ENCODE results near the gene AP4B1. TPM values are rescaled to one million over a fixed set of nuclear protein-coding genes. Genes with fewer than 3 reads are reported as not detected.

Gene AP4B1
- total and polyA plus RNA-seq, 9 of the 15 experiments (the other 6 are each of a cell fraction or from before 2014, with no cell fraction given): 15.8 to 36.5 (median 24.6) TPM

- TF ChIP-seq RBM22 (IDR thresholded peaks at IDR 0.05; ENCODE audit: low read depth, low read length, poor library complexity, severe bottlenecking) (peak; percentile 73), FOXA3 (CRISPR knock-in tag; conservative IDR thresholded peaks at IDR 0.05 in 1 of 2, IDR thresholded peaks at IDR 0.05 in 1 of 2) (peak in 1 of 2 experiments; percentile 71; a peak in 1 of 4 replicates), E2F6 (IDR thresholded peaks at IDR 0.05; ENCODE audit: borderline replicate concordance in 1 of 2, extremely low read depth in 1 of 2, insufficient read depth in 1 of 2, insufficient read length in 1 of 2, low read depth in 1 of 2, low read length in 1 of 2, poor library complexity in 1 of 2, severe bottlenecking in 1 of 2) (peak; percentile 60 to 75), ZNF561 (CRISPR knock-in tag; conservative IDR thresholded peaks at IDR 0.05) (no peak), FIP1L1 (IDR thresholded peaks at IDR 0.05; ENCODE audit: low read depth, low read length, poor library complexity, severe bottlenecking) (peak; percentile 94), ETV6 (IDR thresholded peaks at IDR 0.05; ENCODE audit: borderline replicate concordance in 1 of 2, low read depth in 2 of 2, low read length in 1 of 2) (peak in 1 of 2 experiments; percentile 62; a peak in 1 of 4 replicates), ETV6 (CRISPR knock-in tag; IDR thresholded peaks at IDR 0.05; ENCODE audit: borderline replicate concordance) (no peak), TRIM28 (IDR thresholded peaks at IDR 0.05) (peak; percentile 88), CREB3L1 (IDR thresholded peaks at IDR 0.05; ENCODE audit: borderline replicate concordance, low read depth) (peak; percentile 75), ZZZ3 (IDR thresholded peaks at IDR 0.05) (peak; percentile 69; the same call in 1 of the 2 replicates), ZNF395 (CRISPR knock-in tag; IDR thresholded peaks at IDR 0.05) (peak; percentile 78; the same call in 1 of the 2 replicates), HMGN3 (IDR thresholded peaks at IDR 0.05; ENCODE audit: borderline replicate concordance, extremely low read depth, insufficient read length, low read depth, low read length) (peak; percentile 97), TEAD4 (IDR thresholded peaks at IDR 0.05; ENCODE audit: low read length) (peak; percentile 54), TEAD4 (CRISPR knock-in tag; IDR thresholded peaks at IDR 0.05; ENCODE audit: borderline replicate concordance) (0 out of 2 replicates have a peak, but pooled peaks have one; percentile 35), FOXJ2 (tag; IDR thresholded peaks at IDR 0.05) (peak; percentile 85), CSDE1 (IDR thresholded peaks at IDR 0.05) (no peak), HNRNPL (IDR thresholded peaks at IDR 0.05; ENCODE audit: low read depth, low read length) (peak; percentile 90), ZNF696 (CRISPR knock-in tag; conservative IDR thresholded peaks at IDR 0.05) (no peak), ASH1L (IDR thresholded peaks at IDR 0.05; ENCODE audit: borderline replicate concordance, low read depth, partially characterized antibody) (peak; percentile 47), WHSC1 (IDR thresholded peaks at IDR 0.05; ENCODE audit: low read length) (no peak), HDGF (IDR thresholded peaks at IDR 0.05) (peak; percentile 60; the same call in 1 of the 2 replicates), FOXM1 (IDR thresholded peaks at IDR 0.05; ENCODE audit: low read depth) (peak; percentile 62), FOXM1 (CRISPR knock-in tag; IDR thresholded peaks at IDR 0.05; ENCODE audit: low read depth) (no peak), ZKSCAN1 (IDR thresholded peaks at IDR 0.05; ENCODE audit: low read depth, low read length) (peak; percentile 61)
Measured at GRCh38 chr1:113904674-113905434, at the start of gene AP4B1, which contains the start of gene DCLRE1B (continued).

Data from K562 (cell line).